BJ (cell line): Measurements from ENCODE around the gene PDZD2. TPM values are rescaled to one million over a fixed set of nuclear protein-coding genes. Genes with fewer than 3 reads are reported as not detected.

Experiments
- CTCF ChIA-PET: fragments of 350-600 bp; formaldehyde crosslinking; extraction: SDS; loops from one replicate; lab custom pipeline; 2021; ENCODE audit warnings: antibody characterized with exemption, inconsistent platforms; lab: Yijun Ruan, JAX
- POLR2A ChIA-PET: fragments of 300-600 bp; sonication (Branson Sonifier 250); formaldehyde crosslinking; extraction: SDS; loops from one replicate; lab custom pipeline; 2021; ENCODE audit warnings: antibody characterized with exemption; lab: Charles Lee
- DNase-seq: peaks from one replicate; pipeline ENCODE4 v3.0.0-alpha.2; 2011; ENCODE audit warnings: low read depth
- H3K27me3 ChIP-seq: 2 replicates; pipeline ENCODE4 v1.6.0; 2011; ENCODE audit warnings: low read length; ENCODE audit not compliant: control insufficient read depth, insufficient read depth
- H3K36me3 ChIP-seq: 2 replicates; pipeline ENCODE4 v1.5.1; 2011; ENCODE audit warnings: low read length; ENCODE audit not compliant: control insufficient read depth, insufficient read depth
- H3K4me3 ChIP-seq: 2 replicates; pipeline ENCODE4 v1.5.1; 2011; ENCODE audit warnings: low read depth, mild to moderate bottlenecking, control low read depth, low read length
- CTCF ChIP-seq: IDR thresholded peaks from 2 replicates; pipeline ENCODE4 v1.5.1; 2011; ENCODE audit warnings: low read depth, mild to moderate bottlenecking, control low read depth, inconsistent platforms, low read length, moderate library complexity; ENCODE audit not compliant: insufficient read depth
- polyA plus RNA-seq: library from polyadenylated mRNA; depleted of rRNA; stranded (reverse); fragments of >200 nt; gene quantifications from 2 replicates; pipeline ENCODE4 v1.2.3, GENCODE V29; 2011

PDZD2 gene
- polyA plus RNA-seq, 1 experiment = 0.06 TPM

- Histone ChIP-seq H3K27me3 (0 out of 2 replicates have a peak, but pooled peaks cover 1% of the 10 kb centered on the region), H3K36me3 (peaks cover 1% of the 10 kb centered on the region; the same call in 1 of the 2 replicates), H3K4me3 (no peak overlapping the region)
- DNase-seq = no peak
- ChIA-PET CTCF (interaction anchor here (1.0 to 1.1 kb wide), 2 partner anchors 10 to 257 kb away, joined by 3 to 4 read pairs; no protein-coding TSS in a partner anchor), POLR2A (no interaction called here)
- no peak for TF ChIP-seq CTCF
Observed at GRCh38 chr5:32082701-32083100, 443.8 kb downstream of the PDZD2 start.

DNA sequence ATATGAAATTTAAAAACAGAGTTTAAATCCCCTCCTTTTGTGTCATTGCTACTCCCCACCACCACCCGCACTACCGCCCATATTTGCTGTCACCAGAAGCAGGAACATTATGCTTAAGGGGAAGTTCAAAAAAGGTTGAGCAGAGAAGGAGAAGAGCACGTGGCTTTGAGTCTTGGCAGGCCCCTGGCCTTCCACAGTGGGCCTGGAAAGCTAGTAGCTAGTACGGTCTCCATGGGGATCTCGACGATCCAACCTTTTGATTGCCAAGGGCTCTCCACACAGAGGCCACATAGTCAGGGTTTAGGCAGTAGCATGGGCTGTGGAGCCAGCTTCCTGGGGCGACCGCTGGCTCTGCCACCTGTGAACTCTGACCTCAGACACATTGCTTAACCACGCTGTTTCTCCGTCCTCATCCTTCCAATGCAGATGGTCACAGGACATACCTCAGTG lies 445.1 kb downstream of the PDZD2 start:
- DNase-seq = no peak
- Histone ChIP-seq H3K4me3 (no peak overlapping the region), H3K36me3 (peaks cover 1% of the 10 kb centered on the region; the same call in 1 of the 2 replicates), H3K27me3 (0 out of 2 replicates have a peak, but pooled peaks cover 1% of the 10 kb centered on the region)
- TF ChIP-seq CTCF = no peak
- CTCF ChIA-PET = interaction anchor here (1.7 to 2.2 kb wide), 2 partner anchors 9 to 258 kb away, joined by 9 to 11 read pairs; no protein-coding TSS in a partner anchor
- POLR2A ChIA-PET = no interaction called here

DNA sequence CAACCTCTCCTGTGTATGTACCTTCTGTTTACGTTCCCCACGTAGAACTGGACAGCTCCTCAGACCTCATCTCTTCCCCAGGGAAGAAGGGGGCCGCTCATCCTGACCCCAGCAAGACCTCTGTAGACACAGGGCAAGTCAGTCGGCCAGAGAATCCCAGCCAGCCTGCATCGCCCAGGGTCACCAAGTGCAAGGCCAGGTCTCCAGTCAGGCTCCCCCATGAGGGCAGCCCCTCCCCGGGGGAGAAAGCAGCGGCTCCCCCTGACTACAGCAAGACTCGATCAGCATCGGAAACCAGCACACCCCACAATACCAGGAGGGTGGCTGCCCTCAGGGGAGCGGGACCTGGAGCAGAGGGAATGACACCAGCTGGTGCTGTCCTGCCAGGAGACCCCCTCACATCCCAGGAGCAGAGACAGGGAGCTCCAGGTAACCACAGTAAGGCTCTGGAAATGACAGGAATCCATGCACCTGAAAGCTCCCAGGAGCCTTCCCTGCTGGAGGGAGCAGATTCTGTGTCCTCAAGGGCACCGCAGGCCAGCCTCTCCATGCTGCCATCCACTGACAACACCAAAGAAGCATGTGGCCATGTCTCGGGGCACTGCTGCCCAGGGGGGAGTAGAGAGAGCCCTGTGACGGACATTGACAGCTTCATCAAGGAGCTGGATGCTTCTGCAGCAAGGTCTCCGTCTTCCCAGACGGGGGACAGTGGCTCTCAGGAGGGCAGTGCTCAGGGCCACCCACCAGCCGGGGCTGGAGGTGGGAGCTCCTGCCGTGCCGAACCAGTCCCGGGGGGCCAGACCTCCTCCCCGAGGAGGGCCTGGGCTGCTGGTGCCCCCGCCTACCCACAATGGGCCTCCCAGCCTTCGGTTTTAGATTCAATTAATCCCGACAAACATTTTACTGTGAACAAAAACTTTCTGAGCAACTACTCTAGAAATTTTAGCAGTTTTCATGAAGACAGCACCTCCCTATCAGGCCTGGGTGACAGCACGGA lies 448.5 kb downstream of the PDZD2 start:
- no peak for TF ChIP-seq CTCF
- no peak for DNase-seq
- Histone ChIP-seq H3K4me3 (no peak overlapping the region), H3K27me3 (0 out of 2 replicates have a peak, but pooled peaks cover 1% of the 10 kb centered on the region), H3K36me3 (peaks cover 1% of the 10 kb centered on the region)
- POLR2A ChIA-PET = no interaction called here
- CTCF ChIA-PET = interaction anchor here (0.6 to 5.1 kb wide), 5 partner anchors 9 to 498 kb away, joined by 3 to 25 read pairs (median 3); no protein-coding TSS in a partner anchor

DNA sequence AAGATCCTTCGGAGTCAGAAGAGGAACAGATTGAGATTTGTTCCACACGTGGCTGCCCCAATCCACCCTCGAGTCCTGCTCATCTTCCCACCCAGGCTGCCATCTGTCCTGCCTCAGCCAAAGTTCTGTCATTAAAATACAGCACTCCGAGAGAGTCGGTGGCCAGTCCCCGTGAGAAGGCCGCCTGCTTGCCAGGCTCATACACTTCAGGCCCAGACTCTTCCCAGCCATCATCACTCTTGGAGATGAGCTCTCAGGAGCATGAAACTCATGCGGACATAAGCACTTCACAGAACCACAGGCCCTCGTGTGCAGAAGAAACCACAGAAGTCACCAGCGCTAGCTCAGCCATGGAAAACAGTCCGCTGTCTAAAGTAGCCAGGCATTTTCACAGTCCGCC lies 449.3 kb downstream of the PDZD2 start:
- Histone ChIP-seq H3K27me3 (0 out of 2 replicates have a peak, but pooled peaks cover under 1% of the 10 kb centered on the region), H3K4me3 (no peak overlapping the region), H3K36me3 (peaks cover 1% of the 10 kb centered on the region)
- ChIA-PET POLR2A (no interaction called here), CTCF (interaction anchor here (1.1 to 5.1 kb wide), 4 partner anchors 10 to 277 kb away, joined by 3 to 25 read pairs (median 4); no protein-coding TSS in a partner anchor)
- DNase-seq = no peak
- no peak for TF ChIP-seq CTCF
